Ovary (tissue), 3 donors: ENCODE data around the gene CDH11.

Source experiments
- POLR2A ChIP-seq: fragments of 450-650 bp; IDR thresholded peaks from one replicate; pipeline ENCODE4 v1.6.1; 2017; ENCODE audit warnings: antibody characterized with exemption, mild to moderate bottlenecking, moderate library complexity
- TF ChIP-seq, protein P1 (sequence below), 3 donors: fragments of 450-650 bp in 2 of 3; fragments of 200-600 bp in 1 of 3; IDR thresholded peaks; one replicate each; pipeline versions ENCODE4 v1.5.1 to v1.8.0; 2016 to 2022; ENCODE audit warnings: antibody characterized with exemption in 3 of 3, mild to moderate bottlenecking in 1 of 3
- donor health status: DM: no; HTN: no; CAD: no.

DNA sequence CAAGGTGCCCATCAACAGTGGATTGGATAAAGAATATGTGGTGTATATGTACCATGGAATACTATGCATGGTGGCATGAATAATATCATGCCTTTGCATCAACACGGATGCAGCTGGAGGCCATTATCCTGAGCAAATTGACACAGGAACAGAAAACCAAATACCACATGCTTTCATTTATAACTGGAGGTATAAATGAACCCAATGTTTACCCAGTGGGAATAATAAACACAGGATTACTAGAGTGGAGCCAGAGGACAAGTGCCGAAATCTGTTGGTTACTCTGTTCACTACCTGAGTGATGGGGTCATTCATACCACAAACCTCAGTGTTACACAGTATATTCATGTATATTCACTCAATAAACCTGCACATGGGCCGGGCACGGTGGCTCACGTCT is 125.2 kb downstream of the CDH11 start:
- TF ChIP-seq, protein P1, sequence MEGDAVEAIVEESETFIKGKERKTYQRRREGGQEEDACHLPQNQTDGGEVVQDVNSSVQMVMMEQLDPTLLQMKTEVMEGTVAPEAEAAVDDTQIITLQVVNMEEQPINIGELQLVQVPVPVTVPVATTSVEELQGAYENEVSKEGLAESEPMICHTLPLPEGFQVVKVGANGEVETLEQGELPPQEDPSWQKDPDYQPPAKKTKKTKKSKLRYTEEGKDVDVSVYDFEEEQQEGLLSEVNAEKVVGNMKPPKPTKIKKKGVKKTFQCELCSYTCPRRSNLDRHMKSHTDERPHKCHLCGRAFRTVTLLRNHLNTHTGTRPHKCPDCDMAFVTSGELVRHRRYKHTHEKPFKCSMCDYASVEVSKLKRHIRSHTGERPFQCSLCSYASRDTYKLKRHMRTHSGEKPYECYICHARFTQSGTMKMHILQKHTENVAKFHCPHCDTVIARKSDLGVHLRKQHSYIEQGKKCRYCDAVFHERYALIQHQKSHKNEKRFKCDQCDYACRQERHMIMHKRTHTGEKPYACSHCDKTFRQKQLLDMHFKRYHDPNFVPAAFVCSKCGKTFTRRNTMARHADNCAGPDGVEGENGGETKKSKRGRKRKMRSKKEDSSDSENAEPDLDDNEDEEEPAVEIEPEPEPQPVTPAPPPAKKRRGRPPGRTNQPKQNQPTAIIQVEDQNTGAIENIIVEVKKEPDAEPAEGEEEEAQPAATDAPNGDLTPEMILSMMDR (IDR thresholded peaks at IDR 0.05), result no peak
- no peak for TF ChIP-seq POLR2A
